H1 (cell line): Measurements from ENCODE around the gene AK8. TPM values are rescaled to one million over a fixed set of nuclear protein-coding genes. Genes with fewer than 3 reads are reported as not detected.
A peak's percentile ranks its signal among the peaks of the same experiment; 100 is the strongest.

Experiments used
- CTCF ChIA-PET: fragments of 300-600 bp; sonication (Branson Sonifier 250); formaldehyde crosslinking; loops from one replicate; lab custom pipeline; 2021; ENCODE audit not compliant: partially characterized antibody; lab: Charles Lee
- POLR2A ChIA-PET: fragments of 300-600 bp; sonication (Branson Sonifier 250); formaldehyde crosslinking; loops from one replicate; lab custom pipeline; 2021; ENCODE audit warnings: inconsistent platforms; ENCODE audit not compliant: partially characterized antibody; lab: Charles Lee
- DNase-seq, 2 experiments: peaks; one replicate each; pipeline versions ENCODE4 v3.0.0 to v3.0.0-alpha.2; 2010 to 2022; ENCODE audit warnings: low spot score in 2 of 2, low read depth in 1 of 2, mixed read lengths in 1 of 2
- FAIRE-seq: peaks from 2 replicates; lab custom pipeline; 2011; peaks lifted over from hg19 to GRCh38; lab: Jason Lieb, UNC
- H2AFZ ChIP-seq: 2 replicates; pipeline ENCODE4 v1.8.1; 2012; ENCODE audit warnings: low read length, inconsistent platforms
- H2AK5ac ChIP-seq: 2 replicates; pipeline ENCODE4 v1.6.1; 2013; ENCODE audit warnings: low read depth, low read length
- H2BK120ac ChIP-seq: replicated peaks from 2 replicates; pipeline ENCODE3; 2013; ENCODE audit warnings: low read depth, low read length, inconsistent platforms
- H2BK12ac ChIP-seq: 2 replicates; pipeline ENCODE4 v1.6.1; 2013; ENCODE audit warnings: low read depth, low read length
- H2BK15ac ChIP-seq: 2 replicates; pipeline ENCODE4 v1.6.1; 2013; ENCODE audit warnings: low read length
- H2BK20ac ChIP-seq: 2 replicates; pipeline ENCODE4 v1.6.1; 2013; ENCODE audit warnings: low read length
- H2BK5ac ChIP-seq: 2 replicates; pipeline ENCODE4 v1.6.1; 2013; ENCODE audit warnings: low read depth, low read length
- H3K14ac ChIP-seq: 2 replicates; pipeline ENCODE4 v1.6.1; 2013; ENCODE audit warnings: inconsistent platforms; ENCODE audit not compliant: insufficient read length
- H3K18ac ChIP-seq: 2 replicates; pipeline ENCODE4 v1.6.1; 2013; ENCODE audit warnings: low read length; ENCODE audit errors: extremely low read depth
- H3K23ac ChIP-seq: 2 replicates; pipeline ENCODE4 v1.6.1; 2013; ENCODE audit warnings: inconsistent platforms; ENCODE audit not compliant: insufficient read length
- H3K23me2 ChIP-seq: 2 replicates; pipeline ENCODE4 v1.6.1; 2013; ENCODE audit warnings: low read depth, low read length
- H3K27ac ChIP-seq: 2 replicates; pipeline ENCODE4 v1.6.1; 2011; ENCODE audit warnings: low read depth, low read length, inconsistent platforms
- H3K27me3 ChIP-seq, 4 experiments: replicated peaks in 1 of 4; 1 replicate in 1 of 4; 2 replicates in 3 of 4; pipeline versions ENCODE4 v1.6.1 to v1.8.1; 2011 to 2013; ENCODE audit warnings: low read length in 3 of 4, mild to moderate bottlenecking in 3 of 4, inconsistent platforms in 2 of 4, mixed read lengths in 2 of 4, moderate library complexity in 1 of 4; ENCODE audit not compliant: control insufficient read depth in 3 of 4, insufficient read depth in 3 of 4; ENCODE audit errors: extremely low read depth in 1 of 4
- H3K36me3 ChIP-seq, 4 experiments: 2 replicates each; pipeline versions ENCODE4 v1.6.1 to v1.8.1; 2011 to 2013; ENCODE audit warnings: mild to moderate bottlenecking in 4 of 4, low read length in 3 of 4, moderate library complexity in 2 of 4, control low read depth in 1 of 4, inconsistent platforms in 1 of 4; ENCODE audit not compliant: insufficient read depth in 4 of 4, control insufficient read depth in 2 of 4
- H3K4ac ChIP-seq: replicated peaks from 2 replicates; pipeline ENCODE3; 2013; ENCODE audit warnings: low read length, low read depth, mixed read lengths, inconsistent platforms; ENCODE audit not compliant: insufficient read length
- H3K4me1 ChIP-seq, 4 experiments: replicated peaks in 1 of 4; 1 replicate in 1 of 4; 2 replicates in 3 of 4; pipeline versions ENCODE4 v1.6.1 to v1.8.1; 2011 to 2013; ENCODE audit warnings: low read length in 3 of 4, inconsistent platforms in 2 of 4, mixed read lengths in 1 of 4; ENCODE audit not compliant: insufficient read depth in 4 of 4, control insufficient read depth in 3 of 4
- H3K4me2 ChIP-seq, 2 experiments: 2 replicates each; pipeline versions ENCODE4 v1.6.1 to v1.8.1; 2011 to 2013; ENCODE audit warnings: low read depth in 2 of 2, low read length in 2 of 2, control low read depth in 1 of 2, inconsistent platforms in 1 of 2, mild to moderate bottlenecking in 1 of 2; ENCODE audit not compliant: insufficient read depth in 1 of 2
- H3K4me3 ChIP-seq, 4 experiments: fragments of 200-600, 300-600 bp in 1 of 4; sonication (generic), shearing (Covaris generic), sonication (Bioruptor Twin) in 1 of 4; 2 replicates each; pipeline versions ENCODE4 v1.5.1 to v1.8.1; 2011 to 2016; ENCODE audit warnings: low read length in 4 of 4, low read depth in 3 of 4, control low read depth in 2 of 4, inconsistent platforms in 2 of 4, mild to moderate bottlenecking in 2 of 4, mixed read lengths in 1 of 4, moderate library complexity in 1 of 4; ENCODE audit not compliant: insufficient read depth in 2 of 4; ENCODE audit errors: extremely low read depth in 1 of 4
- H3K56ac ChIP-seq: replicated peaks from 2 replicates; pipeline ENCODE3; 2013; ENCODE audit warnings: low read depth, mild to moderate bottlenecking, mixed read lengths, low read length, inconsistent platforms; ENCODE audit not compliant: insufficient read length
- H3K79me1 ChIP-seq: 2 replicates; pipeline ENCODE4 v1.6.1; 2013; ENCODE audit warnings: low read depth, low read length, control low read depth
- H3K79me2 ChIP-seq, 2 experiments: 2 replicates each; pipeline versions ENCODE4 v1.6.1 to v1.8.1; 2012 to 2013; ENCODE audit warnings: low read length in 2 of 2, mild to moderate bottlenecking in 2 of 2, inconsistent platforms in 1 of 2; ENCODE audit not compliant: insufficient read depth in 2 of 2, control insufficient read depth in 1 of 2
- H3K9ac ChIP-seq, 4 experiments: replicated peaks in 1 of 4; 1 replicate in 1 of 4; 2 replicates in 3 of 4; pipeline versions ENCODE4 v1.6.1 to v1.8.1; 2011 to 2013; ENCODE audit warnings: low read depth in 3 of 4, low read length in 3 of 4, control low read depth in 2 of 4, mild to moderate bottlenecking in 2 of 4, moderate library complexity in 2 of 4, inconsistent platforms in 1 of 4; ENCODE audit errors: extremely low read depth in 1 of 4
- H3K9me3 ChIP-seq, 2 experiments: 2 replicates each; pipeline versions ENCODE4 v1.6.1 to v1.8.1; 2012 to 2013; ENCODE audit warnings: mild to moderate bottlenecking in 2 of 2, moderate library complexity in 2 of 2, control low read depth in 1 of 2, inconsistent platforms in 1 of 2, low read depth in 1 of 2, low read length in 1 of 2, mixed read lengths in 1 of 2; ENCODE audit not compliant: insufficient read depth in 2 of 2
- H4K20me1 ChIP-seq, 2 experiments: replicated peaks in 1 of 2; 2 replicates each; pipeline versions ENCODE3 to v1.8.1; 2011 to 2013; ENCODE audit warnings: inconsistent platforms in 2 of 2, low read length in 2 of 2, mild to moderate bottlenecking in 1 of 2; ENCODE audit not compliant: insufficient read depth in 2 of 2, control insufficient read depth in 1 of 2
- H4K5ac ChIP-seq: 2 replicates; pipeline ENCODE4 v1.6.1; 2013; ENCODE audit warnings: low read length, low read depth, mixed read lengths, inconsistent platforms; ENCODE audit not compliant: insufficient read length
- H4K8ac ChIP-seq: 2 replicates; pipeline ENCODE4 v1.8.0; 2013; ENCODE audit warnings: mild to moderate bottlenecking, moderate library complexity, low read length, inconsistent platforms; ENCODE audit not compliant: insufficient read depth; ENCODE audit errors: extremely low read depth
- H4K91ac ChIP-seq: replicated peaks from 2 replicates; pipeline ENCODE3; 2013; ENCODE audit warnings: low read length, mixed read lengths, inconsistent platforms; ENCODE audit not compliant: insufficient read length
- ATF2 ChIP-seq: IDR thresholded peaks from 2 replicates; pipeline ENCODE4 v1.6.1; 2012; ENCODE audit warnings: low read length, inconsistent platforms
- BCL11A ChIP-seq, 2 experiments: IDR thresholded peaks; one replicate each; pipeline ENCODE4 v1.6.1; 2011; ENCODE audit warnings: low read depth in 2 of 2, low read length in 2 of 2, mild to moderate bottlenecking in 2 of 2
- CEBPB ChIP-seq: IDR thresholded peaks from 2 replicates; pipeline ENCODE4 v1.6.1; 2012; ENCODE audit warnings: low read depth, low read length
- EGR1 ChIP-seq: IDR thresholded peaks from 2 replicates; pipeline ENCODE4 v1.6.1; 2011; ENCODE audit warnings: low read depth, low read length, borderline replicate concordance
- EZH2 ChIP-seq: fragments of 200-600 bp; sonication (generic); IDR thresholded peaks from 2 replicates; pipeline ENCODE4 v1.7.1; 2012; ENCODE audit warnings: low read depth, mild to moderate bottlenecking, moderate library complexity, low read length, inconsistent platforms; ENCODE audit not compliant: severe bottlenecking
- SIN3A ChIP-seq, 2 experiments: IDR thresholded peaks in 1 of 2; conservative IDR thresholded peaks in 1 of 2; 2 replicates each; pipeline ENCODE4 v1.6.1; 2011 to 2012; ENCODE audit warnings: low read length in 2 of 2, improper control_type of control experiment in 1 of 2, low read depth in 1 of 2, mild to moderate bottlenecking in 1 of 2
- SP4 ChIP-seq: IDR thresholded peaks from 2 replicates; pipeline ENCODE4 v1.6.1; 2012; ENCODE audit warnings: low read length, inconsistent platforms
- TBP ChIP-seq: IDR thresholded peaks from 2 replicates; pipeline ENCODE4 v1.6.1; 2011; ENCODE audit warnings: low read depth, low read length, improper control_type of control experiment
- TEAD4 ChIP-seq: IDR thresholded peaks from 2 replicates; pipeline ENCODE4 v1.6.1; 2012; ENCODE audit warnings: low read depth, low read length, inconsistent platforms, mixed read lengths
- USF2 ChIP-seq: IDR thresholded peaks from 2 replicates; pipeline ENCODE4 v1.6.1; 2011; ENCODE audit warnings: low read length, improper control_type of control experiment
- WGBS, 2 experiments: shearing (Covaris generic) in 1 of 2; methylation state at CpG; one replicate each; pipeline versions ENCODE4 v1.1.6 to v1.1.7; 2013 to 2015; ENCODE audit warnings: low lambda C conversion rate in 2 of 2, mixed read lengths in 2 of 2, inconsistent platforms in 1 of 2, low coverage in 1 of 2, missing lambda C conversion rate in 1 of 2; ENCODE audit not compliant: insufficient replicate concordance in 2 of 2, insufficient coverage in 1 of 2, insufficient read length in 1 of 2; ENCODE audit errors: extremely low coverage in 1 of 2, missing lambda C conversion rate in 1 of 2; 5-methylcytosine and 5-hydroxymethylcytosine counted together
- polyA plus RNA-seq, 7 experiments: library from polyadenylated mRNA; depleted of rRNA in 3 of 7; stranded (reverse) in 5 of 7; unstranded in 2 of 7; fragments of >200 nt in 5 of 7; fragments of 200-250 nt in 2 of 7; gene quantifications; 1 replicate in 5 of 7; 2 replicates in 1 of 7; 4 replicates in 1 of 7; pipeline versions ENCODE4 v1.2.1 to v1.2.3, GENCODE V29; 2011 to 2013; ENCODE audit warnings: missing spikeins in 2 of 7, mixed read lengths in 2 of 7
- total RNA-seq: library from RNA; stranded (reverse); fragmentation: NEBNext Ultra II Directional; extraction: Animal tissue kit (Norgen Biotek cat#: 25700); gene quantifications from 2 replicates; pipeline ENCODE4 v1.2.1, GENCODE V29; 2021

Gene AK8
- total and polyA plus RNA-seq, 2 of the 8 experiments (the other 6 are each of a cell fraction or from before 2014, with no cell fraction given): 0.35 to 0.48 TPM

DNA sequence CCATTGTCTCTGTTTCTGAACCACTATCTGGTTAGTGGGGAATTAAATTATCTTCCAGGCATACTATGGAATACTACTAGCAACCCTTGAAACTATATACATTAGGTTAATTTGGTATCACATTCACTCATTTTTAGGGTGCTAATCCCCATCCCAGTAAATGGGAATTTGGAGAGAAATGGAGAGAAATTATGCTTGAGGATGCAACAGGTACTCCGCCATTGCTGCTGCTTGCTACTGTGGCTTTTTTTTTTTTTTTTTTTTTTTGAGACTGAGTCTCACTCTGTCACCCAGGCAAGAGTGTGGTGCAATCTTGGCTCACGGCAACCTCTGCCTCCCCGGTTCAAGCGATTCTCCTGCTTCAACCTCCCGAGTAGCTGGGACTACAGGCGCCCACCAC is 66.1 kb downstream of the AK8 start:
- no peak overlapping the region for H3K9ac ChIP-seq
- no peak overlapping the region for H3K4me2 ChIP-seq
- H3K4me1 ChIP-seq: peaks cover 2 to 6% (median 5%) of the 10 kb centered on the region in 4 experiments; a peak in 6 of 7 replicates
- H2BK20ac ChIP-seq: no peak overlapping the region
- H4K20me1 ChIP-seq: no peaks in the 10 kb centered on the region
- no peak overlapping the region for H3K27ac ChIP-seq
- H3K23me2 ChIP-seq: no peaks in the 10 kb centered on the region
- H3K79me2 ChIP-seq: no peaks in the 10 kb centered on the region
- no peak overlapping the region for H2AK5ac ChIP-seq
- H2BK15ac ChIP-seq: no peak overlapping the region
- H3K56ac ChIP-seq: no peak overlapping the region
- POLR2A ChIA-PET: no interaction called here
- no peaks in the 10 kb centered on the region for H3K79me1 ChIP-seq
- FAIRE-seq (no peak), DNase-seq (no peak)
- no peak overlapping the region for H2BK5ac ChIP-seq
- 97% methylated on average over 5 of the region's 6 CpGs; no CpG with 5 or more reads in 1 of the 2 experiments for WGBS, 2 experiments
- H2BK12ac ChIP-seq: no peak overlapping the region
- no peak overlapping the region for H3K23ac ChIP-seq
- no peak overlapping the region for H4K91ac ChIP-seq
- H3K36me3 ChIP-seq: no peaks in the 10 kb centered on the region
- CTCF ChIA-PET: interaction anchor here (0.8 to 2.8 kb wide), 10 partner anchors 8 to 142 kb away, joined by 3 to 20 read pairs (median 4); partner anchors contain the start of genes DDX31 and GTF3C4
- no peak overlapping the region for H2AFZ ChIP-seq
- no peak overlapping the region for H3K18ac ChIP-seq
- H2BK120ac ChIP-seq: no peak overlapping the region
- TF ChIP-seq EZH2: no peak
- TF ChIP-seq ATF2: no peak
- TF ChIP-seq TEAD4: no peak
- TF ChIP-seq CEBPB: no peak
- no peak for TF ChIP-seq SP4
- TF ChIP-seq TBP: no peak
- TF ChIP-seq SIN3A (conservative IDR thresholded peaks at IDR 0.05 in 1 of 2, IDR thresholded peaks at IDR 0.05 in 1 of 2; ENCODE audit: low read depth in 1 of 2, low read length in 2 of 2): no peak
- no peak for TF ChIP-seq USF2
- no peak for TF ChIP-seq EGR1
- no peak for TF ChIP-seq BCL11A (IDR thresholded peaks at IDR 0.05; ENCODE audit: low read depth in 2 of 2, low read length in 2 of 2)
- no peaks in the 10 kb centered on the region for H3K9me3 ChIP-seq
- no peak overlapping the region for H4K5ac ChIP-seq
- no peak overlapping the region for H3K14ac ChIP-seq
- no peak overlapping the region for H4K8ac ChIP-seq
- no peaks in the 10 kb centered on the region for H3K27me3 ChIP-seq
- H3K4ac ChIP-seq: no peak overlapping the region
- 0 out of 8 replicates have a peak overlapping the region, but pooled peaks of 1 of the 4 experiments have one; percentile 16 for H3K4me3 ChIP-seq
